ENCODE measurements around the gene SGK1. TPM values are rescaled to one million over a fixed set of nuclear protein-coding genes. Genes with fewer than 3 reads are reported as not detected.
A peak's percentile ranks its signal among the peaks of the same experiment; 100 is the strongest.

SGK1 gene
- total RNA-seq, result 175 and 271 TPM in 2 replicates

GRCh38 chr6:134317471-134318131 is at the start of gene SGK1:
TSS of gene SGK1 (minus strand) at chr6:134318112. CDS start at chr6:134317460, 652 bp downstream.
- DNase-seq (ENCODE audit: low read depth), result no peak
- H3K4me3 ChIP-seq (ENCODE audit: low read depth, low read length), result peak within 1 kb of the TSS; percentile 58
- peak; percentile 14 for TF ChIP-seq CTCF (conservative IDR thresholded peaks at IDR 0.05; ENCODE audit: low read depth, low read length)

GRCh38 chr6:134363323-134364039 is 45.6 kb upstream of the SGK1 start:
- no peak for TF ChIP-seq CTCF (conservative IDR thresholded peaks at IDR 0.05; ENCODE audit: low read depth, low read length)
- H3K4me3 ChIP-seq (ENCODE audit: low read depth, low read length), result no peak overlapping the region
- DNase-seq (ENCODE audit: low read depth), result no peak

GRCh38 chr6:134361011-134361410 is 43.1 kb upstream of the SGK1 start:
- no peak for DNase-seq (ENCODE audit: low read depth)
- TF ChIP-seq CTCF (conservative IDR thresholded peaks at IDR 0.05; ENCODE audit: low read depth, low read length), result no peak
- H3K4me3 ChIP-seq (ENCODE audit: low read depth, low read length), result no peak overlapping the region

GRCh38 chr6:134359302-134359701 is 41.4 kb upstream of the SGK1 start:
- no peak for TF ChIP-seq CTCF (conservative IDR thresholded peaks at IDR 0.05; ENCODE audit: low read depth, low read length)
- no peak overlapping the region for H3K4me3 ChIP-seq (ENCODE audit: low read depth, low read length)
- DNase-seq (ENCODE audit: low read depth), result no peak

GRCh38 chr6:134358320-134358719 is 40.4 kb upstream of the SGK1 start:
- no peak overlapping the region for H3K4me3 ChIP-seq (ENCODE audit: low read depth, low read length)
- no peak for TF ChIP-seq CTCF (conservative IDR thresholded peaks at IDR 0.05; ENCODE audit: low read depth, low read length)
- no peak for DNase-seq (ENCODE audit: low read depth)

- H3K4me3 ChIP-seq (ENCODE audit: low read depth, low read length), result no peak overlapping the region
- no peak for TF ChIP-seq CTCF (conservative IDR thresholded peaks at IDR 0.05; ENCODE audit: low read depth, low read length)
- no peak for DNase-seq (ENCODE audit: low read depth)
Observed at GRCh38 chr6:134357022-134357487, 39.1 kb upstream of the SGK1 start.

Data from epithelial cell of proximal tubule (primary cell).